GM18508 (cell line): ENCODE results near the gene KIN.
"Not testable (repeated sequence)": the region's sequence is repeated elsewhere in the genome, so short reads cannot be mapped to it uniquely, and the experiment has no call there.

Source experiments
- ATAC-seq: cut with Tn5 transposase; IDR thresholded peaks from one replicate; pipeline ENCODE4 v1.9.1; 2021; ENCODE audit warnings: moderate number of reproducible peaks; ENCODE audit not compliant: insufficient read depth, unreplicated experiment

KIN gene

GRCh38 chr10:7795605-7796004, 7.8 kb upstream of the KIN start:
- no peak for ATAC-seq

- ATAC-seq = no peak
These were observed 6.6 kb upstream of the KIN start for GRCh38 chr10:7794251-7795026.

GRCh38 chr10:7792541-7792940, 4.7 kb upstream of the KIN start:
- ATAC-seq = no peak

- ATAC-seq = no peak
These were observed 1.6 kb upstream of the KIN start for GRCh38 chr10:7789390-7789789.

GRCh38 chr10:7788639-7789286, 970 bp upstream of the KIN start:
- peak; percentile 18 for ATAC-seq

GRCh38 chr10:7787150-7787856, 490 bp downstream of the KIN start:
- peak; percentile 1 for ATAC-seq

GRCh38 chr10:7786430-7786829, 1.4 kb downstream of the KIN start:
- ATAC-seq = no peak

- not testable (repeated sequence) for ATAC-seq
These were observed 5.6 kb downstream of the KIN start for GRCh38 chr10:7782194-7782593.

- no peak for ATAC-seq
These were observed 11.0 kb downstream of the KIN start for GRCh38 chr10:7776777-7777176.

- no peak for ATAC-seq
These were observed 13.7 kb downstream of the KIN start for GRCh38 chr10:7773845-7774801.

- ATAC-seq = no peak
These were observed 19.4 kb downstream of the KIN start for GRCh38 chr10:7768417-7768816.

GRCh38 chr10:7767209-7767608, 20.6 kb downstream of the KIN start:
- no peak for ATAC-seq

- no peak for ATAC-seq
These were observed 21.6 kb downstream of the KIN start for GRCh38 chr10:7766241-7766640.

- ATAC-seq = no peak
These were observed 23.9 kb downstream of the KIN start for GRCh38 chr10:7763929-7764328.

- ATAC-seq = no peak
These were observed 31.3 kb downstream of the KIN start for GRCh38 chr10:7756360-7756992.

GRCh38 chr10:7755103-7755502, 32.7 kb downstream of the KIN start:
- no peak for ATAC-seq

GRCh38 chr10:7752251-7752650, 35.5 kb downstream of the KIN start:
- no peak for ATAC-seq

GRCh38 chr10:7750222-7750621, 37.6 kb downstream of the KIN start:
- ATAC-seq = no peak

- ATAC-seq = not testable (repeated sequence)
These were observed 39.2 kb downstream of the KIN start for GRCh38 chr10:7748637-7749036.

- ATAC-seq = no peak
These were observed 43.5 kb downstream of the KIN start for GRCh38 chr10:7744307-7744706.
